Measurements from ENCODE around the gene RDH14.

- TF ChIP-seq POLR2A (IDR thresholded peaks at IDR 0.05; ENCODE audit: extremely low read depth, insufficient read length): no peak
- TF ChIP-seq, protein P1, sequence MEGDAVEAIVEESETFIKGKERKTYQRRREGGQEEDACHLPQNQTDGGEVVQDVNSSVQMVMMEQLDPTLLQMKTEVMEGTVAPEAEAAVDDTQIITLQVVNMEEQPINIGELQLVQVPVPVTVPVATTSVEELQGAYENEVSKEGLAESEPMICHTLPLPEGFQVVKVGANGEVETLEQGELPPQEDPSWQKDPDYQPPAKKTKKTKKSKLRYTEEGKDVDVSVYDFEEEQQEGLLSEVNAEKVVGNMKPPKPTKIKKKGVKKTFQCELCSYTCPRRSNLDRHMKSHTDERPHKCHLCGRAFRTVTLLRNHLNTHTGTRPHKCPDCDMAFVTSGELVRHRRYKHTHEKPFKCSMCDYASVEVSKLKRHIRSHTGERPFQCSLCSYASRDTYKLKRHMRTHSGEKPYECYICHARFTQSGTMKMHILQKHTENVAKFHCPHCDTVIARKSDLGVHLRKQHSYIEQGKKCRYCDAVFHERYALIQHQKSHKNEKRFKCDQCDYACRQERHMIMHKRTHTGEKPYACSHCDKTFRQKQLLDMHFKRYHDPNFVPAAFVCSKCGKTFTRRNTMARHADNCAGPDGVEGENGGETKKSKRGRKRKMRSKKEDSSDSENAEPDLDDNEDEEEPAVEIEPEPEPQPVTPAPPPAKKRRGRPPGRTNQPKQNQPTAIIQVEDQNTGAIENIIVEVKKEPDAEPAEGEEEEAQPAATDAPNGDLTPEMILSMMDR (IDR thresholded peaks at IDR 0.05; ENCODE audit: low read depth, low read length): no peak
- no peak for TF ChIP-seq MAX (IDR thresholded peaks at IDR 0.05; ENCODE audit: low read depth, low read length)
- TF ChIP-seq MYC (IDR thresholded peaks at IDR 0.05; ENCODE audit: low read depth, low read length): no peak
Measured at GRCh38 chr2:18596993-18597392, 36.5 kb upstream of the RDH14 start.

Measured in NB4 (cell line).